ENCODE data around the gene ITSN2. TPM values are rescaled to one million over a fixed set of nuclear protein-coding genes. Genes with fewer than 3 reads are reported as not detected.

ITSN2 gene
- polyA plus RNA-seq, 1 donor (not counting 4 experiments of a cell fraction or from before 2014, with no cell fraction given): 19.7 TPM

DNA sequence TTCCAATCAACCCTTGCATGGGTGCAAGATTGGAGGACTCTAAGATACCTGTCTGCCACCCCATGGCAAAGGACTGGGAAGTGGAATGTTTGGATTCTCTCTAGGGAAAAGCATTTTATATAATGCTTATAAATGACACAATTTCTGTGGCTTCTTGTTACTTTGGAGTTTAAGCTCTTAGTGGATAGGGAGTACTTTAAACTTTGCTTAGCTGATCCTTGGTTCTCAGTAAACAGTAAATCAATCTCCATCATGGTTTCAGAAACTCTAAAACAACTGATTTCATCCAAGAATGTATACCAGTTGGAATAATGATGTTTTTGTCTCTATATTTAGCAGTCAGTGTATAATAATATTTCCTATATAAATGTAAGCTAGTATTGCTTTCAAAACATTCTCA, 199.6 kb downstream of the ITSN2 start:
- dilution Hi-C loops (cut with MboI; ENCODE audit: extremely low pct_ligation_motif_present, low sequenced_read_pairs): no loop called here
- H3K4me3 ChIP-seq (ENCODE audit: control insufficient read depth in 2 of 3, extremely low read depth in 1 of 3, insufficient read depth in 2 of 3, low read depth in 1 of 3, low read length in 3 of 3): no peak overlapping the region
- H3K4me2 ChIP-seq (ENCODE audit: control insufficient read depth, extremely low read depth, insufficient read depth, low read depth, low read length): no peak overlapping the region
- H3K27ac ChIP-seq (ENCODE audit: control insufficient read depth, insufficient read depth, low read length): no peak overlapping the region
- FAIRE-seq (no peak), DNase-seq (ENCODE audit: low read depth, low spot score) (no peak)
- no peaks in the 10 kb centered on the region for H3K9me3 ChIP-seq (ENCODE audit: control insufficient read depth, low read depth, low read length)
- TF ChIP-seq, protein P1, sequence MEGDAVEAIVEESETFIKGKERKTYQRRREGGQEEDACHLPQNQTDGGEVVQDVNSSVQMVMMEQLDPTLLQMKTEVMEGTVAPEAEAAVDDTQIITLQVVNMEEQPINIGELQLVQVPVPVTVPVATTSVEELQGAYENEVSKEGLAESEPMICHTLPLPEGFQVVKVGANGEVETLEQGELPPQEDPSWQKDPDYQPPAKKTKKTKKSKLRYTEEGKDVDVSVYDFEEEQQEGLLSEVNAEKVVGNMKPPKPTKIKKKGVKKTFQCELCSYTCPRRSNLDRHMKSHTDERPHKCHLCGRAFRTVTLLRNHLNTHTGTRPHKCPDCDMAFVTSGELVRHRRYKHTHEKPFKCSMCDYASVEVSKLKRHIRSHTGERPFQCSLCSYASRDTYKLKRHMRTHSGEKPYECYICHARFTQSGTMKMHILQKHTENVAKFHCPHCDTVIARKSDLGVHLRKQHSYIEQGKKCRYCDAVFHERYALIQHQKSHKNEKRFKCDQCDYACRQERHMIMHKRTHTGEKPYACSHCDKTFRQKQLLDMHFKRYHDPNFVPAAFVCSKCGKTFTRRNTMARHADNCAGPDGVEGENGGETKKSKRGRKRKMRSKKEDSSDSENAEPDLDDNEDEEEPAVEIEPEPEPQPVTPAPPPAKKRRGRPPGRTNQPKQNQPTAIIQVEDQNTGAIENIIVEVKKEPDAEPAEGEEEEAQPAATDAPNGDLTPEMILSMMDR (optimal IDR thresholded peaks at IDR 0.05 in 1 of 3, IDR thresholded peaks at IDR 0.05 in 1 of 3, conservative IDR thresholded peaks at IDR 0.05 in 1 of 3; ENCODE audit: extremely low read depth in 1 of 3, insufficient read depth in 2 of 3, low read length in 3 of 3): no peak
- TF ChIP-seq EZH2 (IDR thresholded peaks at IDR 0.05; ENCODE audit: low read length): no peak
- H2AFZ ChIP-seq (ENCODE audit: control insufficient read depth, low read length): no peak overlapping the region
- H3K4me1 ChIP-seq (ENCODE audit: control insufficient read depth, extremely low read depth, insufficient read depth, low read length): no peaks in the 10 kb centered on the region
- no peaks in the 10 kb centered on the region for H4K20me1 ChIP-seq (ENCODE audit: control insufficient read depth, extremely low read depth, insufficient read depth, low read length)
- H3K79me2 ChIP-seq (ENCODE audit: control insufficient read depth, insufficient read depth, low read length): no peaks in the 10 kb centered on the region
- no peaks in the 10 kb centered on the region for H3K36me3 ChIP-seq (ENCODE audit: control insufficient read depth in 2 of 2, extremely low read depth in 1 of 2, insufficient read depth in 2 of 2, low read length in 2 of 2)
- no peak overlapping the region for H3K9ac ChIP-seq (ENCODE audit: control insufficient read depth, extremely low read depth, insufficient read depth, low read length)
- H3K9me1 ChIP-seq (ENCODE audit: control insufficient read depth, extremely low read depth, insufficient read depth, low read length): no peaks in the 10 kb centered on the region
- H3K27me3 ChIP-seq (ENCODE audit: control insufficient read depth, extremely low read depth, insufficient read depth, low read length): no peaks in the 10 kb centered on the region

DNA sequence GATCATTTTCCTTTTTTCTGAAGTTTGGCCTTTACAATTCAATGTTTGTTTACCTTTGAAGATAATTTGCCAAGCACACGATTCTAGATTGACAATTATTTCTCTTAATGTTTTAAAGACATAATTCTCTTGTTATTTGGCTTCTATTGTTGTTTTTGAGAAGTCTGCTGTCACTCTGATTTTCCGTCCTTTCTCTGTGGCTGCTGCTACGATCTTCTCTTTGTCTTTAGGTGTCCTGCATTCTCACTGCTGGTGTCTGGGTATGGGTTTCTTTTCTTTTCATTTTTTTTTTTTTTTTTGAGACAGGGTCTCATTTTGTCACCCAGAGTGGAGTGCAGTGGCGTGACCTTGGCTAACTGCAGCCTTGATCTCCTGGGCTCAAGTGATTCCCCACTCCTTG, 200.6 kb downstream of the ITSN2 start:
- DNase-seq (ENCODE audit: low read depth, low spot score): no peak
- Histone ChIP-seq H3K36me3 (ENCODE audit: control insufficient read depth in 2 of 2, extremely low read depth in 1 of 2, insufficient read depth in 2 of 2, low read length in 2 of 2) (no peaks in the 10 kb centered on the region), H3K9ac (ENCODE audit: control insufficient read depth, extremely low read depth, insufficient read depth, low read length) (no peak overlapping the region), H3K4me2 (ENCODE audit: control insufficient read depth, extremely low read depth, insufficient read depth, low read depth, low read length) (no peak overlapping the region), H3K9me3 (ENCODE audit: control insufficient read depth, low read depth, low read length) (no peaks in the 10 kb centered on the region), H3K4me1 (ENCODE audit: control insufficient read depth, extremely low read depth, insufficient read depth, low read length) (no peaks in the 10 kb centered on the region), H3K27me3 (ENCODE audit: control insufficient read depth, extremely low read depth, insufficient read depth, low read length) (no peaks in the 10 kb centered on the region), H3K4me3 (ENCODE audit: control insufficient read depth in 2 of 3, extremely low read depth in 1 of 3, insufficient read depth in 2 of 3, low read depth in 1 of 3, low read length in 3 of 3) (no peak overlapping the region), H2AFZ (ENCODE audit: control insufficient read depth, low read length) (no peak overlapping the region), H4K20me1 (ENCODE audit: control insufficient read depth, extremely low read depth, insufficient read depth, low read length) (no peaks in the 10 kb centered on the region), H3K27ac (ENCODE audit: control insufficient read depth, insufficient read depth, low read length) (no peak overlapping the region), H3K9me1 (ENCODE audit: control insufficient read depth, extremely low read depth, insufficient read depth, low read length) (no peaks in the 10 kb centered on the region), H3K79me2 (ENCODE audit: control insufficient read depth, insufficient read depth, low read length) (no peaks in the 10 kb centered on the region)
- TF ChIP-seq, protein P1 (optimal IDR thresholded peaks at IDR 0.05 in 1 of 3, IDR thresholded peaks at IDR 0.05 in 1 of 3, conservative IDR thresholded peaks at IDR 0.05 in 1 of 3; ENCODE audit: extremely low read depth in 1 of 3, insufficient read depth in 2 of 3, low read length in 3 of 3): no peak
- no peak for TF ChIP-seq EZH2 (IDR thresholded peaks at IDR 0.05; ENCODE audit: low read length)
- FAIRE-seq: no peak
- dilution Hi-C loops (cut with MboI; ENCODE audit: extremely low pct_ligation_motif_present, low sequenced_read_pairs): no loop called here

Data from keratinocyte (primary cell).